ENCODE results near the gene IRS1. TPM values are rescaled to one million over a fixed set of nuclear protein-coding genes. Genes with fewer than 3 reads are reported as not detected.

The IRS1 gene
- polyA plus RNA-seq, 1 of the 3 experiments (the other 2 are of a cell fraction) = 16.5 TPM

GRCh38 chr2:226767056-226767813, 32.4 kb downstream of the IRS1 start:
- CTCF ChIA-PET = no interaction called here
- TF ChIP-seq USF1 (IDR thresholded peaks at IDR 0.05; ENCODE audit: borderline replicate concordance, low read depth) (no peak), YY1 (IDR thresholded peaks at IDR 0.05; ENCODE audit: low read depth) (no peak), TCF12 (IDR thresholded peaks at IDR 0.05) (no peak), NFIC (IDR thresholded peaks at IDR 0.05; ENCODE audit: borderline replicate concordance) (no peak), IRF3 (IDR thresholded peaks at IDR 0.05; ENCODE audit: low read depth, low read length) (no peak), RFX5 (IDR thresholded peaks at IDR 0.05; ENCODE audit: low read length) (no peak), USF2 (IDR thresholded peaks at IDR 0.05; ENCODE audit: borderline replicate concordance, low read depth, low read length) (no peak), NRF1 (IDR thresholded peaks at IDR 0.05; ENCODE audit: low read depth, low read length) (no peak), SMC3 (IDR thresholded peaks at IDR 0.05; ENCODE audit: low read depth, low read length) (no peak), EP300 (IDR thresholded peaks at IDR 0.05; ENCODE audit: borderline replicate concordance in 1 of 2, low read depth in 1 of 2, low read length in 1 of 2) (no peak), FOXM1 (IDR thresholded peaks at IDR 0.05; ENCODE audit: low read depth) (no peak), GABPA (IDR thresholded peaks at IDR 0.05; ENCODE audit: low read depth) (no peak), GATA2 (CRISPR knock-in tag; IDR thresholded peaks at IDR 0.05) (no peak), ZBTB33 (IDR thresholded peaks at IDR 0.05; ENCODE audit: borderline replicate concordance, low read depth) (no peak), MEF2A (IDR thresholded peaks at IDR 0.05; ENCODE audit: borderline replicate concordance, low read depth) (no peak), REST (IDR thresholded peaks at IDR 0.05; ENCODE audit: low read depth, low read length) (no peak), JUND (IDR thresholded peaks at IDR 0.05) (no peak)
- Histone ChIP-seq H3K4me1 (ENCODE audit: control insufficient read depth in 1 of 2, insufficient read depth in 2 of 2, low read depth in 1 of 2, low read length in 1 of 2) (peaks cover 0 to 3% of the 10 kb centered on the region in 2 experiments; a peak in 2 of 4 replicates), H3K9me3 (no peaks in the 10 kb centered on the region), H3K36me3 (replicated peaks in 1 of 2; ENCODE audit: control insufficient read depth in 1 of 2, insufficient read depth in 2 of 2, low read length in 1 of 2) (peaks cover 4 to 7% of the 10 kb centered on the region in 2 experiments), H3K9ac (no peak overlapping the region), H3K4me3 (ENCODE audit: low read depth in 2 of 2, low read length in 1 of 2) (no peak overlapping the region), H3F3A (replicated peaks; ENCODE audit: insufficient read depth) (peaks cover 13% of the 10 kb centered on the region), H3K4me2 (no peak overlapping the region), H3K27ac (ENCODE audit: low read depth in 2 of 2, low read length in 1 of 2) (no peak overlapping the region), H3K9me2 (no peaks in the 10 kb centered on the region), H4K20me1 (ENCODE audit: insufficient read depth) (no peaks in the 10 kb centered on the region), H2AFZ (ENCODE audit: low read depth) (no peak overlapping the region), H3K27me3 (ENCODE audit: insufficient read depth) (no peaks in the 10 kb centered on the region), H3K79me2 (ENCODE audit: insufficient read depth) (peaks cover 51% of the 10 kb centered on the region; the same call in 1 of the 2 replicates)
- WGBS (ENCODE audit: low lambda C conversion rate) = 99% methylated on average over 5 of the region's 5 CpGs
- POLR2A ChIA-PET = no interaction called here
- DNase-seq = no peak
